CD4-positive, alpha-beta T cell treated with Interleukin-10 for 1 hour (primary cell): ENCODE data around the gene TAB2.

Experiments used
- DNase-seq: peaks from one replicate; pipeline ENCODE4 v3.0.0-alpha.2; 2020

The TAB2 gene, protein sequence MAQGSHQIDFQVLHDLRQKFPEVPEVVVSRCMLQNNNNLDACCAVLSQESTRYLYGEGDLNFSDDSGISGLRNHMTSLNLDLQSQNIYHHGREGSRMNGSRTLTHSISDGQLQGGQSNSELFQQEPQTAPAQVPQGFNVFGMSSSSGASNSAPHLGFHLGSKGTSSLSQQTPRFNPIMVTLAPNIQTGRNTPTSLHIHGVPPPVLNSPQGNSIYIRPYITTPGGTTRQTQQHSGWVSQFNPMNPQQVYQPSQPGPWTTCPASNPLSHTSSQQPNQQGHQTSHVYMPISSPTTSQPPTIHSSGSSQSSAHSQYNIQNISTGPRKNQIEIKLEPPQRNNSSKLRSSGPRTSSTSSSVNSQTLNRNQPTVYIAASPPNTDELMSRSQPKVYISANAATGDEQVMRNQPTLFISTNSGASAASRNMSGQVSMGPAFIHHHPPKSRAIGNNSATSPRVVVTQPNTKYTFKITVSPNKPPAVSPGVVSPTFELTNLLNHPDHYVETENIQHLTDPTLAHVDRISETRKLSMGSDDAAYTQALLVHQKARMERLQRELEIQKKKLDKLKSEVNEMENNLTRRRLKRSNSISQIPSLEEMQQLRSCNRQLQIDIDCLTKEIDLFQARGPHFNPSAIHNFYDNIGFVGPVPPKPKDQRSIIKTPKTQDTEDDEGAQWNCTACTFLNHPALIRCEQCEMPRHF

DNA sequence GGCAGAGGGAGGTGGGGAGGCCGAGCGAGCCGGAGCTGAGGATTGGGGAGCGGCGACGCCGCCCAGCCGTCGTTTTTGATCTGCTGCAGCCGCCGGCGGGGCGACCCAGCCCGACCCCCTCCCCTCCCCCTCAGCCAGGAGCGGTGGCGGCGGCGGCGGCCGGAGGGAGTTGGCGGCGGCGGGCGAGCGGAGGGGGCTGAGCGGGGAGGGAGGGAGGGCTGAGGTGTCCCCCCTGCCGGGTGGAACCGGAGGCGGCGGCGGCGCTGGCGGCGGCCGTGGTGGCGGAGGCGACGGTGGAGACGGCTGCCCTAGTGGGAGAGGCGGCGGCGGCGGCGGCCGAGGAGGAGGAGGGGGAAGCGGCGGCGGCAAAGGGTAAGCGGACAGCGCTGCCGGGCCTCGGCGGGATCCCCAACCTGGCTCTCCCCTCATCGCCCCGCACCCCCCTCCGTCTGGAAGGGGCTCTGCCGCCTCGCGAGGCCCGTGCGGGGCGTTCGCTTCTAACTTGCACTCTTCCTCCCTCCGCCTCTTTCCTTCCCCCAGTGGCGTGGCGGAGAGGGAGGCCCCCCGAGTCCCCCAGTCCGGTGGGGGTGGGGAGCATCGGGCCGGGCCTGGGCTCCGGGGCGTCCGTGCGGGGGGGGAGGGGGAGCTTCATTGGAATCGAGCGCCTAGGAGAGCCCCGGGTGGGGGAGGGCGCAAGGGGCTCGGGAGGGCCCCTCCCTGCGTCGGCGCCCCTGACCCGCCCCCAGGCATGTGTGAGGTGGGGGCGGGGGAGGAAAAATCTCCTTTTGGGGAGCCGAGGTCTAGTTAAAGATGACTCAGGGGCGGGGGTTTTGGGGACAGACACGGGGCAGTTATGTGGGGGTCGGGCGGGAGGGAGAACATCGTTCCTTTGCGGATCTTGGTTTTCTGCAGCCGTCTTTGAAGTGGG, at the start of gene TAB2:
TAB2 (plus strand) TSS at position 69 of the 928 bp plus-strand sequence. CDS start 52,286 bp downstream, outside the sequence.
- peak; percentile 75 for DNase-seq

DNA sequence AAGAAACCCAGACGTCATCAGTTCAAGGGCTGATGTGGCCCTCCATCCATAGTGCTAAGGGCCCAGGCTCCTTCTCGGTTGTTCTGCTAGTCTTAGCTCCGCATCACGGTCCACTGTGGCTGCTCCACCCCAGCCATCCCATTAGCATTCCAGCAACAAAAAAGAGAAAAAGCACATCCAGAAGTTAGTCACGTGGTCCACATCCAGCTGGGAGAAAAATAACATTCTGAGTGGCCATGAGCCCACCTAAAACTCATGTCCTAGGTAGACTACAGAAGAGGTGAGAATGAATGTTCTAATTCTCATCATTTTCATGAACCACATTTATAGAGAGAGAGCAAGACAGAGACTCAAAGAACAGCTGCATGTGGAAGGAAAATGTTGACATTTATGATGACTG, 49.4 kb upstream of the TAB2 start:
- DNase-seq, result no peak

DNA sequence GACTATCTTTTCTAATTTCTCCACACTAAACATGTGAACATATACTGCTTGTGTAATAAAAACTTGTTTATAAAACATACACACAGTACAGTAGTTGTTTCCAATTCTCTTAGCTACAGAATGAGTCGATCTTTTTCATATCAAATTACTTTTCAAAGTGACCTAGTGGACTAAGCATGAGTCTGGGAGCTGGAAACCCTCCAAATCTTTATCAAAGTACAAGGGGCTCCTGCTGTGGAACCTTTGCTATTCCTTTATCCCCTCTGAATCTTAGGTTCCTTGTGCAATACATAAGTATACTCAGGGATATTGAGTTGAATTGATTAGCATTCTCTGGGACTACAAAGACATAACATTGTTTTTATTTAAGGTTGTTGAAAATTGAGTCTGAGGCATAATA, 48.7 kb upstream of the TAB2 start:
- no peak for DNase-seq

DNA sequence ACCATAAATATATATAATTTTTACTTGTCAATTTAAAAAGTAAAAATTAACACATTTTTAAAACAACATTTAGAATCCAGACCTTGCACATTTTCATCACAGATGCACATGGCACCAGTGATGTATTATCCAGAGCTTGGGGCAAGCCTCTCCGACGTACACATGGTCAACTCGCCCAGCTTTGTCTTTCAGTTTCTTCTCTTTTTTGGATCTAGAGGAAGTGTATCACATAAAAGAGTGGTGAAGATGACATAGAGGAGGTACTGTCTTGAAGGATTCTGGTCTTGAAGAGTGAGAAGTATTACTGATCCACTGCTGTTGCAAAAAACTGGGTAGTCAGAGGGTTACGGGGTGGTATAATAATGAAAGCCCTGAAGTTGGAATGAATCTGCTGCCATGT, 46.9 kb upstream of the TAB2 start:
- no peak for DNase-seq

DNA sequence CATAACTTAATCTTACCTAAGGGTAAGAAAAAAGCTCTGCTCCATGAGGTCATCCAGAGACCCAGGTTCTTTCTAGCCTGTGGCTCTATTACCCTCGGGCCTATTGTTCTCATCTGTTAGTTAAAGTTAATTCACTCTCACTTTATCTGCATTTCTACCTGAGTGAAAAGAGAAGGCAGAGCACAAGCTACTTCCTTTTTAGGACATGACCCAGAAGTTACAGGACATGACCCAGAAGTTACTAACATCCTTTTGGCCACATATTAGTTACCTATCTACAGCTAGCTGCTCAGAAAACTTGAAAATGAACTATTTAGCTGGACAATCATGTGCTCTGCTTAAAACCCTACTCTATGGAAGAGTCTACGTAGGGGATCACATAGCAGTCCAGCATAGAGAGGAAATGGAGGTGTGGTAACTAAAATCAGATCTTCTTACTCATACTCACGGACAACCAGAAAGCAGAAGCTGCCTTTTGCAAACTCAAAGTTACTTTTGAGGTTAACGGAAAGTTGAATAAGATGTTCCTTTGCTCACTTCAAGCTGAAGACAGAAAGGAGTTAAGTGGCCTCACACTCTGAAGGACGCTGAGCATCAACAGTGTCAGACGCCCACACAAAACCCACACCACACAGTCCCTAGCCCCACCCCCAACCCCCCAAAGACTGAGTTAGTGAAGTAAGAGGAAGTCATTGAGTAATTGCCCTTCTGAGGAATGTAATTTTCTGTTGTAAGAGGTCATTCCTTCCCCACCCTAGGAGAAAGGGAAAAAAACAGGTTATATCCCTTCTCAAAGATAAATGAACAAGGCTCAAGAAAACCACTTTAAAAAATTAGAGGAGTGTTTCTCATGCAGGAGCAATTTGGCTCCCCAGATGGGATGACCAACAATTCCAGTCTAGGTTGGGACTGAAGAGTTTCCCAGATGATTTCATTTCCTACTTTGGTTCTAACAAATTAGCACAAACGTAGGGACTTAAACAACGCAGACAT, 45.9 kb upstream of the TAB2 start:
- peak; percentile 52 for DNase-seq

DNA sequence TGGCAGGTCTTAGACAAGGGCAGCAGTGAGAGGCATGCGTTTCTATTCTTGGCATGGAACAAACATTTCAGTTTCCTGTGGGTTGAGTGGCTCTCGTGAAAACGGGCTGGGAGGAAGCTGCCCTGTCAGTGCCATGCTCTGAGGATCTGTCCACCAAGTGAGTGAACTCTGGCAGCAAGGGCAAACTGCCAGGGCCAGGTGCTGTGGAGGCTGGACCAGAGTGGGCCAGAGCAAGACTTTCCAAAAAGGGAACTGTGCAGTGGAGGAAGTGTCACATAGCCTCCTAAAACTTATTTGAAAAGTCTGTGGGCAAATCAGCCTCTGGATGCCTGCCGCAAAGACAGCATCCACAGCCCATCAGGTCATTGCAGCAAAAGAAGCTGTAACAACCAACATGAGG, 44.2 kb upstream of the TAB2 start:
- DNase-seq, result no peak

DNA sequence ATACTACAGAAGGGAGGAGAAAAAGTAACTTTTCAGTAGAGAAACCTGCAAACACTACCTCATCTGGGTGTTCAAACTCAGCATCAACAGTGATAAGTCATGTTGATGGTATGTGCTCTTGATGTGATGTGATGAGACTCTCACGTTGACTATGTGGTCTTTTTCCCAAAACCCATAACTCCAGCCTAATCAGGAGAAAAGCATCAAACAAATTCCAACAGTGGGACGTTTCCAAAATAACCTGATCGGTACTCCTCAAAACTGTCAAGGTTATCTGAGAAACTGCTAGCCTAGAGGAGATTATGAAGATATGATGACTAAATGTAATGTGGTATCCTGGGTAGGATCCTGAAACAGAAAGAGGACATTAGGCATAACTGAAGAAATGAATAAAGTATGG, 41.9 kb upstream of the TAB2 start:
- DNase-seq, result no peak

DNA sequence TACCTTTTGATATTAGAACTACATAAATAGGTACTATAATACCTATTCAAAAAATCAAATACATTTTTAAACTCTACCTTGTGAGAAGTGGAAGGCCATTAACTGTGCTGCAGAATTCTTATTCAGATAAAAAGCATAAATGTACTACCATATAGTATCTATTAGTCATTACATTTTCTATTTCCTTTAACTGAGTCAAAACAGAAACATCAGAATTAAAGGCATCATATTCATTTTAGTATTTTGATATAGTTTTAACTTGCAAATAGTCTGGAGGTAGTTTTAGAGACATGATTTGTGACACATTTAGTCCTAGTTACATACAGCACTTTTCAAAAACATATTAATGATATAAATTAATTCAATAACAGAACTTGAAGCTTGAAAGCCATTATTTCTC, 39.9 kb upstream of the TAB2 start:
- no peak for DNase-seq

DNA sequence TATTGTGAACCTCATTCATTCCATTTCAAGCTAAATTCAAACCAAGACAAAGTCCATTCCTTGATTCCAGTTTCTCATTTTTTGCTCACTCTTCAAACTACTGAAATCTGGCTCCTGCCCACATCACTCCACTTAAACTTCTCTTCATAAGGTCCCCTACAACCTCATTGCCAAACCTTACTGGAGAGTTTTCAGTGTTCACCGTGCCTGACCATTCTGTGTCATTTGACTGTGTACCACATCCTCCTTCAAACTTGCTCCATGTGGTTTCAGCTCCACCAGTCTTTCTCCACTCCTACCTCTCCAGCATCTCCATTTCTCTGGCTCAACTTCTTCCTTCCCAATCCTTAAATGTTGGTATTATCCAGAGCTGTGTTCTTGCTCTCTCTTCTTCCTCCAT, 38.5 kb upstream of the TAB2 start:
- DNase-seq, result no peak

DNA sequence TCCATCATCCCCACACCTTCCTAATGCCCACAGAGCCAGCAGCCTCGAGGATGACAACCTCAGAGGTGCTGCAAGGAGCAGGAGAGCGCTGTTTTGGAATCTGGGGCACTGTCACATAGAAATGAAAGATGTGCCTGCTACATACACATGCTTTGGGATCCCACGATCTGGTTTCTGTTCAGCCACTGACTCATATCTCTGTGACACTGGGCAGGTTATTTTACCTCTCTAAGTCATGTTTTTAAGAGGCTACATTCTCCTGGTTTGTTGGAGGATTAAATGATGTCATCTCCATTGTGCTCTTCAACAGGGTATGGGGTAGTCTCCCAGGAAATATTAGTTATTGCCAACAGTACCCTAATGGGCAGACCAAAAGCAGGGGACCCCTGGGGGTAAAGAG, 32.6 kb upstream of the TAB2 start:
- no peak for DNase-seq

DNA sequence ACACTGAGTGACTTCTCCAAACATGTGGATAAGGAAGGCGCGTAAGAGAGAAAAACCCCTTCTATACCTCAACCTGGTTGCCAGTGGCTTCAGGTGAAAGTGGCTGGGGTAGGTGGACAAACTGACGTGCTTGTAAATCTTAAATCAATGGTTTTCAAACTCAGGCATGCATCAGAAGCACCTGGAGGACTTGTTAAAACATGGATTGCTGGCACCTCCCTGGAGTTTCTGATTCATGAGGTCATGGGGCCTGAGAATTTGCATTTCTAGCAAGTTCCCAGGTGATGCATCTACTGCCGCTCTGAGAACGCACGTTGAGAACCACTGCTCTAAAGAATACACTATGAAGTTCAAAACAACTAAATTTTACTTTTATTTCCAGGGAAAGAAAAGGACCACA, 31.9 kb upstream of the TAB2 start:
- no peak for DNase-seq

DNA sequence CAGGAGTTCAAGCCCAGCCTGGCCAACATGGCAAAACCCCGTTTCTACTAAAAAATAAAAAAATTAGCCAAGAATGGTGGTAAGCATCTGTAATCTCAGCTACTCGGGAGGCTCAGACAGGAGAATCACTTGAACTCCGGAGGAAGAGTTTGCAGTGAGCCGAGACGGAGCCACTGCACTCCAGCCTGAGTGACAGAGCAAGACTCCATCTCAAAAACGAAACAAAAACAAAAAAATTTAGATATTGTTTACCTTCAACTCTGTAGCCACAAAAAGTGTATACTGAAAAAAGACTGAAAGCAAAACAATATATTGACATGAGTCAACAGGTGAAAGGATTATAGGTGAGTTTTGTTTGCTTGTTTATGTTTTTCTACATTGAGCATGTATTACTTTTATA, 30.6 kb upstream of the TAB2 start:
- no peak for DNase-seq

DNA sequence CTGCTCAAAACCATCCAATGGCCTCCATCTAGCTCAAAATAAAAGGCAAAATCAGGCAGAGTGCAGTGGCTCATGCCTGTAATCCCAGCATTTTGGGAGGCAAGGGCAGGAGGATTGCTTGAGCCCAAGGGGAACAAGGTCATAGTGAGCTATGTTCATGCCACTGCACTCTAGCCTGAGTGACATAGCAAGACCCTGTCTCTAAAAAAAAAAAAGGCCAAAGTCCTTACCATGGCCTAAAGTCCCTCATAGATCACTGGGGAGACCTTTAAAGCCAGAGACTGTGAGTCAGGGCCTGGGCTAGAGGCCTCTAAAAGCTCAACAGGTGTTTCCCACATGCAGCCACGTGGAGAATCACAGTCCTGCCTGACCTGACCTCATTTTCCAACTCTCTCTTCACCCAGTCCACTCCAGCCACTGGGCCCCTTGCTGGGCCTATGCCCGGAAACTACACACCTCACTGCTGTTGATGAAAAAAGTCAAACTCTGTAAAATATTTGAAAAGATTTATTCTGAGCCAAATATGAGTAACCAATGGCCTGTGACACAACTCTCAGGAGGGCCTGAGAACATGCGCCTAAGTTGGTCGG, 28.2 kb upstream of the TAB2 start:
- no peak for DNase-seq

DNA sequence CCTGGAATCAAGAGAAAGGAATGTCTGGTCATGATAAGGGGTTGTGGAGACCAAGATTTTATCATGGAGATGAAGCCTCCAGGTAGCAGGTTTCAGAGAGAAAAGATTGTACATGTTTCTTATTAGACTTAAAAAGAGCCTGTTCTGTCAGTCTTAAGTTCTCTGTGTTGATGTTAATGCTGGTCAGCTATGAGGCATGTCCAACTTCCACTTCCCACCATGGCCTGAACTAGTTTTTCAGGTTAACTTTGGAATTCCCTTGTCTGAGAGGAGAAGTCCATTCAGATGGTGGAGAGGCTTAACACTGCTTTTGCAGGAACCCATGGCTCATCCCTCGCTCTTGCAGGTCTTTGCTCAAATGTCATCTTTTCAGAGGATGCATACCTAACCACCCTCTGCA, 27.5 kb upstream of the TAB2 start:
- no peak for DNase-seq

DNA sequence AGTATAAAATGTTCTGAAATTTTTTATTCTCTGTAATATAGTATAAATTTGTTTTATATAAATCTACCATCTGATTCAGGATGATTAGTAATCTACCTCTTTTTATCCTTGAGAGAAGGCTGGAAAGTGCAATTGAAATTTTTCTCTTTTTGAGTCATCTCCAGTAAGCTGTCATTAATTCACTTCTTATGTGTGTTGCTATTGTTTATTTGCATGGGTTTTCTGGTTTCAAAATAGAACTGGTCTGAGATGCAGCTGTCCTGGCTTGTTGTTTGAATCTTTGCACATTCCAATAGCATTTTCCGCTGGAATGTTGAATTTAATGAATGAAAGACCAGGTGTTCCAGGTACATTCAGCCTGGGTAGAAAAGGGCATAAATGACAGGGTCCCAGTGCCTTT, 24.3 kb upstream of the TAB2 start:
- no peak for DNase-seq

DNA sequence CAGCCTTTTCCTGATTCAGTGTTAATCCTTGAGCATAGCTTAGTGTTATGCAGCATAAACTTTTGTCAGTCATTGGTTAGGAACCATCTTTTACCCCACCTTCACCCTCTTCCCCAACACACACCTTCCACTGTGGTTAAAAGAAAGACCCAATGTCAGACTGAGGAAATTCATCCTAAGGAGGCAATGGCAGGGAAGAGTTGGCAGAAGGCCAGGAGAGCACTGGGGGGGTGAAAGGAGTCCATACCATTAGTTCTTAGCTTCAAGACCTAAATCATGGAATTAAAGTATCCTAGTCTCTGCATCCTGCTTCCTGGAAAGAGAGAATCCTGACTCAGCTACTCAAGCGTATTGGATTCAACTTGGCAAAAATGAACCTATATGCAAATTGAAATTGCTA, 16.9 kb upstream of the TAB2 start:
- no peak for DNase-seq

DNA sequence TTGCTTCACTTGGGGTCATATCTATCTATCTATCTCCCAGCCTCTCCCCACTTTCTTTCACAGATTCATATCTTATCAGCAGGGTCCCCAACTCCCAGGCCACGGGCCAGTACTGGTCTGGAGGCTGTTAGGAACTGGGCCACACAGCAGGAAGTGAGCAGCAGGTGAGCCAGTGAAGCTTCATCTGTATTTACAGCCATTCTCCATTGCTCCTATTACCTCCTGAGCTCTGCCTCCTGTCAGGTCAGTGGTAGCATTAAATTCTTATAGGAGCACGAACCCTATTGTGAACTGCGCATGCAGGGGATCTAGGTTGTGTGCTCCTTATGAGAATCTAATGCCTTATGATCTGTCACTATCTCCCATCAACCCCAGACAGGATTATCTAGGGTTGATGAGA, 14.8 kb upstream of the TAB2 start:
- DNase-seq, result no peak

DNA sequence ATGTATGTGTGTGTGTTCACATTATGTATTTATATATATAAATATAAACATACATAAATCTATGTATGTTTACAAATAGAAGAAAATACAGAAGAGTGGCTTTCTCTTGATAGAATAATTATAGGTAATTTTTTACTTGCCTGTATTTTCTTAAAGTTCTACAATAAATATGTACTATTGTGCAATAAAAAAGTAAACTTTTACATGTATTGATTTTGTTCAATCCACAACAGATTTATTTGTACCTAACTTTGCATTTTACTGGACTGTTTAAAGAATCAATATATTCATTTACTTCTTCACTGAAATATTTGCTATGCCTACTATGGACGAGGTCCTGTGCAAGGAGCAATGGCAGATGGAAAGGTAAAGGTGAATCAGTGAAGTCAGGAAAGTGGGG, 14.0 kb upstream of the TAB2 start:
- DNase-seq, result no peak

DNA sequence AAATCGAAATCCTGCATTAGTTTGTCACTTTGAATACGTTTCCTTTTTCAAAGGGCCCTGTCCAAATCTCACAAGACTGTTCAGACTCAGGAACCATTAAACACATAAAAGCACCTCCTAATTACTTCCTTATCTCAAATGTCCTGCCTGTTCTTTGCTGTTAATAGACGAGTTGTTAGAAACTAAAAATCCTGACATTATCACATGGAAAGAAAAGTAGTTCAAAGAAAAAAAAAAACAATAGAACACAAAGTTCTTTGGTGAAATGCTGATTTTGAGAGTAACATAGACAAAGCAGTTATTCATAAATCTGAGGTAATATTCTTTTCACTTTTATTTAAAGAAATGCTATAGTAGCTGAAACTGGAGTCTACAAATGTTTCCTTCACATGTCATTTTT, 12.1 kb upstream of the TAB2 start:
- no peak for DNase-seq

DNA sequence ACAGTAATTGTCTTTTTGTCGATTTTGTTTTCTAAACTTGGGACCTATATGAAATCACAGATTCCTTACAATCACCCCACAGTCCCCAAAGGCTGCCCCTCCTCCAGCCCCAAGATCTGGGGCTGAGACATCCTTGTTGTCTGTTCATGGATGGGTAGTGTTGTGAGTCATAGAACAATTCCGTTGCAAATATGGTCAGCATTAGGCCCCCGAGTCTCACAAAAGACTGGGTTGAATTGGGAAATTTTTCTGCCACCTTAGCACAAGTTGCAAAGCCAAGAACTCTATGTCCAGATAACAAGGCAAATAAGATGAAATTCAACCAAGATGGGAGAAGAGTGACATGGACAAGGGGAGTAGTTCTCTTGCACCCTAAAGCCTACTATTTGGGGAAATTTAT, 10.5 kb upstream of the TAB2 start:
- DNase-seq, result no peak

DNA sequence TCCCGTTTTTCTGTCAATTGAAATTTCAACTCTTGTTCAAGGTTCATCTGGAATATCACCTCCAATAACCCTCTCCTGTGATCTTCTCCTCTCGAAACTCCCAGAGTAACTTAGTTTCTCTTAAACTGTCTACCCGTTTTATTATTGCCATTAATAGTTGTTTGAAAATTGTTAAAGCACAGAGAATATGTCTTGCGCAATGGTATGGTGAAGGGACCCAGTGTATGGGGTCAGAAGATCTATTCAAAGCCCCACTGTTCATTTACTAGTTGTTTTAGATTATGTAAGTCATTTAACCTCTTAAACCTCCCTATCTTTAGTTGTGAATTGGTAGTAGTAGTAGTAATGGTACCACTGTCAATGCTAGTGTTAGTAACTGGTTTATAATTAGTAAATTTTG, 6.2 kb upstream of the TAB2 start:
- no peak for DNase-seq

DNA sequence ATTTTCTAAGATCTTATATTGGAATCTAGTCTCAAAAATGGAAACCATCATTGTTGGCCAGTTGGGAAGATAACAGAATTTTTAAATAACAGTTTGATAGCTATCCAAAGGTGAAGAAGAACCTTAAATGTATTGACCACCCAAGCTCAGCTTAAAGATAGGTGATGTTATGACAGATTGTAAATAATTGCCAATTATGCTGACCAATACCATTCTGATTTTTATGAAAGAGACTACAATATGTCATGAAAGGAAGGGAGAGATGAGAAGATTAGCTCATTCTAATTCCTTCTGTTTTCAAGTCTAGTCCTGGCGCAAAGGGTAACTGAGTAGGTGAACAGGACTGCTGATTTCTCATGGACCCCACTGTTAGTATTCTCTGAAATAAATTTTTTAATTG, 5.7 kb upstream of the TAB2 start:
- no peak for DNase-seq
